ENCODE measurements around the gene TRIM37.
A peak's percentile ranks its signal among the peaks of the same experiment; 100 is the strongest.

TRIM37 gene

GRCh38 chr17:59154292-59154720 lies 47.6 kb upstream of the TRIM37 start:
- TF ChIP-seq NFIC (IDR thresholded peaks at IDR 0.05), result no peak
- TF ChIP-seq MAX (IDR thresholded peaks at IDR 0.05), result peak; percentile 12
- TF ChIP-seq EGR1 (IDR thresholded peaks at IDR 0.05), result no peak; the same call in 1 of the 2 replicates
- no peak for TF ChIP-seq TCF12 (IDR thresholded peaks at IDR 0.05; ENCODE audit: low read depth)
- TF ChIP-seq REST (IDR thresholded peaks at IDR 0.05; ENCODE audit: low read depth), result no peak

GRCh38 chr17:59152925-59153324 lies 46.2 kb upstream of the TRIM37 start:
- TF ChIP-seq MAX (IDR thresholded peaks at IDR 0.05) (no peak), NFIC (IDR thresholded peaks at IDR 0.05) (no peak), TEAD4 (IDR thresholded peaks at IDR 0.05) (no peak), USF1 (IDR thresholded peaks at IDR 0.05) (no peak), ZBTB7A (IDR thresholded peaks at IDR 0.05; ENCODE audit: low read depth) (no peak), TCF12 (IDR thresholded peaks at IDR 0.05; ENCODE audit: low read depth) (no peak)

GRCh38 chr17:59151591-59151990 lies 44.9 kb upstream of the TRIM37 start:
- no peak for TF ChIP-seq EGR1 (IDR thresholded peaks at IDR 0.05)
- no peak for TF ChIP-seq NFIC (IDR thresholded peaks at IDR 0.05)

- TF ChIP-seq CEBPB (IDR thresholded peaks at IDR 0.05) (no peak), ZBTB7A (IDR thresholded peaks at IDR 0.05; ENCODE audit: low read depth) (no peak), FOXM1 (IDR thresholded peaks at IDR 0.05; ENCODE audit: borderline replicate concordance, low read depth) (no peak), YY1 (IDR thresholded peaks at IDR 0.05; ENCODE audit: low read depth) (no peak), TCF12 (IDR thresholded peaks at IDR 0.05; ENCODE audit: low read depth) (no peak), USF1 (IDR thresholded peaks at IDR 0.05) (no peak), EGR1 (IDR thresholded peaks at IDR 0.05) (no peak), REST (IDR thresholded peaks at IDR 0.05; ENCODE audit: low read depth) (no peak), RAD21 (IDR thresholded peaks at IDR 0.05; ENCODE audit: low read depth) (no peak), TAF1 (IDR thresholded peaks at IDR 0.05; ENCODE audit: low read depth) (no peak), CREB1 (IDR thresholded peaks at IDR 0.05; ENCODE audit: low read depth) (no peak), NFIC (IDR thresholded peaks at IDR 0.05) (no peak)
Measured at GRCh38 chr17:59151006-59151405, 44.3 kb upstream of the TRIM37 start.

- TF ChIP-seq RAD21 (IDR thresholded peaks at IDR 0.05; ENCODE audit: low read depth) (no peak), TEAD4 (IDR thresholded peaks at IDR 0.05) (no peak), MAX (IDR thresholded peaks at IDR 0.05) (no peak), EP300 (IDR thresholded peaks at IDR 0.05; ENCODE audit: borderline replicate concordance) (no peak), USF1 (IDR thresholded peaks at IDR 0.05) (no peak), CREB1 (IDR thresholded peaks at IDR 0.05; ENCODE audit: low read depth) (no peak), ZBTB7A (IDR thresholded peaks at IDR 0.05; ENCODE audit: low read depth) (no peak), TCF12 (IDR thresholded peaks at IDR 0.05; ENCODE audit: low read depth) (no peak)
Measured at GRCh38 chr17:59149841-59150511, 43.3 kb upstream of the TRIM37 start.

- TF ChIP-seq TAF1 (IDR thresholded peaks at IDR 0.05; ENCODE audit: low read depth) (no peak), CEBPB (IDR thresholded peaks at IDR 0.05) (no peak), TCF12 (IDR thresholded peaks at IDR 0.05; ENCODE audit: low read depth) (no peak), TEAD4 (IDR thresholded peaks at IDR 0.05) (no peak), YY1 (IDR thresholded peaks at IDR 0.05; ENCODE audit: low read depth) (no peak), MAX (IDR thresholded peaks at IDR 0.05) (no peak), EGR1 (IDR thresholded peaks at IDR 0.05) (no peak), FOXM1 (IDR thresholded peaks at IDR 0.05; ENCODE audit: borderline replicate concordance, low read depth) (no peak), REST (IDR thresholded peaks at IDR 0.05; ENCODE audit: low read depth) (no peak), CREB1 (IDR thresholded peaks at IDR 0.05; ENCODE audit: low read depth) (no peak), RAD21 (IDR thresholded peaks at IDR 0.05; ENCODE audit: low read depth) (no peak), EP300 (IDR thresholded peaks at IDR 0.05; ENCODE audit: borderline replicate concordance) (no peak), NFIC (IDR thresholded peaks at IDR 0.05) (no peak), USF1 (IDR thresholded peaks at IDR 0.05) (no peak), ZBTB7A (IDR thresholded peaks at IDR 0.05; ENCODE audit: low read depth) (no peak)
Measured at GRCh38 chr17:59149051-59149450, 42.4 kb upstream of the TRIM37 start.

Measured in Ishikawa (cell line).